K562 (cell line): ENCODE measurements around the gene PPAT. TPM values are rescaled to one million over a fixed set of nuclear protein-coding genes. Genes with fewer than 3 reads are reported as not detected.

Source experiments
- CBX2 ChIP-seq: fragments of 200-600 bp; sonication (generic); IDR thresholded peaks from one replicate; pipeline ENCODE4 v1.6.1; 2012; ENCODE audit warnings: mild to moderate bottlenecking, low read length, inconsistent platforms; ENCODE audit not compliant: insufficient read depth, poor library complexity, severe bottlenecking
- ELF2 ChIP-seq: fragments of 250-450 bp; sonication (Bioruptor Pico); IDR thresholded peaks from 2 replicates; pipeline ENCODE4 v1.5.0; 2021; ENCODE audit warnings: mild to moderate bottlenecking
- KLF6 ChIP-seq: fragments of 250-450 bp; sonication (Bioruptor Pico); IDR thresholded peaks from 2 replicates; pipeline ENCODE4 v1.4.0; 2020; ENCODE audit warnings: mild to moderate bottlenecking, moderate library complexity, borderline replicate concordance
- NR1H2 ChIP-seq: sonication (generic); formaldehyde crosslinking; IDR thresholded peaks from 2 replicates; pipeline ENCODE4 v1.4.0; 2020; ENCODE audit warnings: mild to moderate bottlenecking, missing genetic modification reagents
- RFX1 ChIP-seq: fragments of 450-650 bp; IDR thresholded peaks from 2 replicates; pipeline ENCODE4 v1.6.1; 2016; ENCODE audit warnings: mild to moderate bottlenecking, moderate library complexity
- SIN3B ChIP-seq: fragments of 450-650 bp; IDR thresholded peaks from 2 replicates; pipeline ENCODE4 v1.6.1; 2017; ENCODE audit warnings: low read depth, mild to moderate bottlenecking, moderate library complexity
- SUPT5H ChIP-seq: fragments of 450-650 bp; IDR thresholded peaks from 2 replicates; pipeline ENCODE4 v1.6.1; 2016
- ZNF140 ChIP-seq: fragments of 250-450 bp; sonication (Bioruptor Pico); IDR thresholded peaks from 2 replicates; pipeline ENCODE4 v1.8.0; 2021; ENCODE audit warnings: moderate library complexity, mild to moderate bottlenecking, inconsistent platforms
- ZNF212 ChIP-seq: fragments of 450-650 bp; formaldehyde crosslinking; IDR thresholded peaks from 2 replicates; pipeline ENCODE4 v1.4.0; 2020; ENCODE audit warnings: mild to moderate bottlenecking
- ZNF589 ChIP-seq: fragments of 200-800 bp; sonication (Bioruptor generic); IDR thresholded peaks from 2 replicates; pipeline ENCODE4 v1.6.1; 2016; ENCODE audit warnings: low read depth, missing genetic modification characterization, missing compliant biosample characterization
- polyA plus RNA-seq, 8 experiments: library from polyadenylated mRNA; depleted of rRNA in 4 of 8; stranded (reverse) in 5 of 8; unstranded in 3 of 8; fragments of >200 nt; fragmentation: Nextera tagmentation in 2 of 8; fragmentation: Illumina TruSeq in 1 of 8; extraction: Ambion mirVana in 2 of 8; extraction: Trizol in 1 of 8; gene quantifications; 2 replicates each; pipeline versions ENCODE4 v1.2.1 to v1.2.3, GENCODE V29; 2011 to 2014; ENCODE audit warnings: inconsistent platforms in 1 of 8, missing spikeins in 1 of 8
- total RNA-seq, 7 experiments: library from RNA; depleted of rRNA in 6 of 7; stranded (reverse); fragments of >200 nt in 6 of 7; fragmentation: Illumina TruSeq in 2 of 7; extraction: Trizol in 2 of 7; gene quantifications; 2 replicates each; pipeline versions ENCODE4 v1.2.1 to v1.2.3, GENCODE V29; 2011 to 2021; ENCODE audit warnings: low replicate concordance in 1 of 7
- TF ChIP-seq, protein P1 (sequence below): fragments of 200-400 bp; formaldehyde crosslinking; IDR thresholded peaks from 2 replicates; pipeline ENCODE4 v1.6.1; 2017; ENCODE audit warnings: mild to moderate bottlenecking, low read depth, low read length, moderate library complexity
- TF ChIP-seq, protein P2 (sequence below): fragments of 450-650 bp; IDR thresholded peaks from 2 replicates; pipeline ENCODE4 v1.6.1; 2017; ENCODE audit warnings: mild to moderate bottlenecking, moderate library complexity
- TF ChIP-seq, protein P3 (sequence below), 2 experiments: fragments of 450-650 bp in 1 of 2; sonication (generic) in 1 of 2; formaldehyde crosslinking; conservative IDR thresholded peaks; 2 replicates each; pipeline versions ENCODE4 v1.4.0 to v1.8.1; 2020 to 2022; ENCODE audit warnings: mild to moderate bottlenecking in 1 of 2, missing genetic modification reagents in 1 of 2
- TF ChIP-seq, protein P4 (sequence below): fragments of 250-450 bp; sonication (Bioruptor Pico); IDR thresholded peaks from 2 replicates; pipeline ENCODE4 v1.8.0; 2022; ENCODE audit warnings: moderate library complexity, mild to moderate bottlenecking, inconsistent platforms
- TF ChIP-seq, protein P5 (sequence below): sonication (generic); formaldehyde crosslinking; IDR thresholded peaks from 2 replicates; pipeline ENCODE4 v1.8.0; 2023; ENCODE audit warnings: mild to moderate bottlenecking, missing genetic modification reagents
- TF ChIP-seq, protein P6 (sequence below): fragments of 450-650 bp; formaldehyde crosslinking; IDR thresholded peaks from 2 replicates; pipeline ENCODE4 v1.4.0; 2022; ENCODE audit warnings: missing genetic modification characterization

PPAT gene
- total and polyA plus RNA-seq, 9 of the 15 experiments (the other 6 are each of a cell fraction or from before 2014, with no cell fraction given) = 36.2 to 75.8 (median 55.5) TPM

DNA sequence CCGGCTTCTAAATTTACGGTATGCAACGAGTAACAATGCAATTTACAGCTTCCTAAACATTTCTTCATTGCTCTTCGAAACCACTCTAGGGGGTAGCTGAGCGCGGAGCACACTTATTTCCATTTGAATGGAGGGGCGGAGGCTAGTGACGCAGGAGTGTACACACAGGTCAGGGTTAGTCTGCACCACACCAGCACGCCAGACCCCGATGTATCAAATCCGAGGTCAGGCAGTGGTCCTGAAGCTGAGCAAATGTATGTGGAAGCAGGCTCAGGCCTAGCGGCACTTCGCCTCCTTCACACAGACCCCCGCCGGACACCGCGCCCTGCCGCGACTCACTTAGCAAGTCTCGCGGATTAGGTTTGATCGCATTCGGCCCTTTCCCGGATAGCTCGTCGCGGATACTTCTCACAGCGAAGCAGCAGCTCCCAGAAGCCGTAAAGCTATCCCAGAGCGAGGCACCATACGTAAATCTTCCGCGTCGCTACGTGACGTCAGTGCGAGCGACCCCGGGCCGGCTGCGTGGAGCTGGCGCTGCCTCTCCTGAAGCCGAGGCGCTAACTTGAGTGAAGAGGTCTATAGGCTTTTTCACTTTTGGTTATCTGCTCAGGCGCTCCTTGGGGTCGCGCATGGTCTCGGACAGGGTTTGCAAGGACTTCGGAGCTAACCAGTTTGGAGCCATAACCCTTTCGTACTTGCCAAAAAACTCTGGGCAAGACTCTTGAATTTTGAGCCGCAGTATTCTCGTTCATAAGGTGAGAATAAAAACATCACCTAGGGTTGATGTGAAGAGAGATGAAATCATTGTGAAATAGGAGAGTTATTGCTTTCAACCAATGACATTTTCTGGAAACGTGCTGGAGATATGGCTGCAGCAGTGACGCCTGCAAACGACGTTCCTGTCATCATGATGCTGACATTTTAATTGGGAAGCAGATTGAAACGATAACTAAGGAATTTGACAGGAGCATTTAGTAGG is 48.1 kb downstream of the PPAT start, which contains the start of gene AASDH (continued):
- TF ChIP-seq, protein P1, sequence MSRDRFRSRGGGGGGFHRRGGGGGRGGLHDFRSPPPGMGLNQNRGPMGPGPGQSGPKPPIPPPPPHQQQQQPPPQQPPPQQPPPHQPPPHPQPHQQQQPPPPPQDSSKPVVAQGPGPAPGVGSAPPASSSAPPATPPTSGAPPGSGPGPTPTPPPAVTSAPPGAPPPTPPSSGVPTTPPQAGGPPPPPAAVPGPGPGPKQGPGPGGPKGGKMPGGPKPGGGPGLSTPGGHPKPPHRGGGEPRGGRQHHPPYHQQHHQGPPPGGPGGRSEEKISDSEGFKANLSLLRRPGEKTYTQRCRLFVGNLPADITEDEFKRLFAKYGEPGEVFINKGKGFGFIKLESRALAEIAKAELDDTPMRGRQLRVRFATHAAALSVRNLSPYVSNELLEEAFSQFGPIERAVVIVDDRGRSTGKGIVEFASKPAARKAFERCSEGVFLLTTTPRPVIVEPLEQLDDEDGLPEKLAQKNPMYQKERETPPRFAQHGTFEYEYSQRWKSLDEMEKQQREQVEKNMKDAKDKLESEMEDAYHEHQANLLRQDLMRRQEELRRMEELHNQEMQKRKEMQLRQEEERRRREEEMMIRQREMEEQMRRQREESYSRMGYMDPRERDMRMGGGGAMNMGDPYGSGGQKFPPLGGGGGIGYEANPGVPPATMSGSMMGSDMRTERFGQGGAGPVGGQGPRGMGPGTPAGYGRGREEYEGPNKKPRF = no peak
- TF ChIP-seq, protein P2, sequence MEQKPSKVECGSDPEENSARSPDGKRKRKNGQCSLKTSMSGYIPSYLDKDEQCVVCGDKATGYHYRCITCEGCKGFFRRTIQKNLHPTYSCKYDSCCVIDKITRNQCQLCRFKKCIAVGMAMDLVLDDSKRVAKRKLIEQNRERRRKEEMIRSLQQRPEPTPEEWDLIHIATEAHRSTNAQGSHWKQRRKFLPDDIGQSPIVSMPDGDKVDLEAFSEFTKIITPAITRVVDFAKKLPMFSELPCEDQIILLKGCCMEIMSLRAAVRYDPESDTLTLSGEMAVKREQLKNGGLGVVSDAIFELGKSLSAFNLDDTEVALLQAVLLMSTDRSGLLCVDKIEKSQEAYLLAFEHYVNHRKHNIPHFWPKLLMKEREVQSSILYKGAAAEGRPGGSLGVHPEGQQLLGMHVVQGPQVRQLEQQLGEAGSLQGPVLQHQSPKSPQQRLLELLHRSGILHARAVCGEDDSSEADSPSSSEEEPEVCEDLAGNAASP = no peak
- TF ChIP-seq, protein P3, sequence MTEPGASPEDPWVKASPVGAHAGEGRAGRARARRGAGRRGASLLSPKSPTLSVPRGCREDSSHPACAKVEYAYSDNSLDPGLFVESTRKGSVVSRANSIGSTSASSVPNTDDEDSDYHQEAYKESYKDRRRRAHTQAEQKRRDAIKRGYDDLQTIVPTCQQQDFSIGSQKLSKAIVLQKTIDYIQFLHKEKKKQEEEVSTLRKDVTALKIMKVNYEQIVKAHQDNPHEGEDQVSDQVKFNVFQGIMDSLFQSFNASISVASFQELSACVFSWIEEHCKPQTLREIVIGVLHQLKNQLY (CRISPR knock-in tag; conservative IDR thresholded peaks at IDR 0.05) = no peak
- TF ChIP-seq SIN3B = peak; percentile 80
- TF ChIP-seq, protein P4, sequence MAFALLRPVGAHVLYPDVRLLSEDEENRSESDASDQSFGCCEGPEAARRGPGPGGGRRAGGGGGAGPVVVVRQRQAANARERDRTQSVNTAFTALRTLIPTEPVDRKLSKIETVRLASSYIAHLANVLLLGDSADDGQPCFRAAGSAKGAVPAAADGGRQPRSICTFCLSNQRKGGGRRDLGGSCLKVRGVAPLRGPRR (CRISPR knock-in tag) = no peak
- TF ChIP-seq KLF6 = 0 out of 2 replicates have a peak, but pooled peaks have one; percentile 22
- TF ChIP-seq, protein P5, sequence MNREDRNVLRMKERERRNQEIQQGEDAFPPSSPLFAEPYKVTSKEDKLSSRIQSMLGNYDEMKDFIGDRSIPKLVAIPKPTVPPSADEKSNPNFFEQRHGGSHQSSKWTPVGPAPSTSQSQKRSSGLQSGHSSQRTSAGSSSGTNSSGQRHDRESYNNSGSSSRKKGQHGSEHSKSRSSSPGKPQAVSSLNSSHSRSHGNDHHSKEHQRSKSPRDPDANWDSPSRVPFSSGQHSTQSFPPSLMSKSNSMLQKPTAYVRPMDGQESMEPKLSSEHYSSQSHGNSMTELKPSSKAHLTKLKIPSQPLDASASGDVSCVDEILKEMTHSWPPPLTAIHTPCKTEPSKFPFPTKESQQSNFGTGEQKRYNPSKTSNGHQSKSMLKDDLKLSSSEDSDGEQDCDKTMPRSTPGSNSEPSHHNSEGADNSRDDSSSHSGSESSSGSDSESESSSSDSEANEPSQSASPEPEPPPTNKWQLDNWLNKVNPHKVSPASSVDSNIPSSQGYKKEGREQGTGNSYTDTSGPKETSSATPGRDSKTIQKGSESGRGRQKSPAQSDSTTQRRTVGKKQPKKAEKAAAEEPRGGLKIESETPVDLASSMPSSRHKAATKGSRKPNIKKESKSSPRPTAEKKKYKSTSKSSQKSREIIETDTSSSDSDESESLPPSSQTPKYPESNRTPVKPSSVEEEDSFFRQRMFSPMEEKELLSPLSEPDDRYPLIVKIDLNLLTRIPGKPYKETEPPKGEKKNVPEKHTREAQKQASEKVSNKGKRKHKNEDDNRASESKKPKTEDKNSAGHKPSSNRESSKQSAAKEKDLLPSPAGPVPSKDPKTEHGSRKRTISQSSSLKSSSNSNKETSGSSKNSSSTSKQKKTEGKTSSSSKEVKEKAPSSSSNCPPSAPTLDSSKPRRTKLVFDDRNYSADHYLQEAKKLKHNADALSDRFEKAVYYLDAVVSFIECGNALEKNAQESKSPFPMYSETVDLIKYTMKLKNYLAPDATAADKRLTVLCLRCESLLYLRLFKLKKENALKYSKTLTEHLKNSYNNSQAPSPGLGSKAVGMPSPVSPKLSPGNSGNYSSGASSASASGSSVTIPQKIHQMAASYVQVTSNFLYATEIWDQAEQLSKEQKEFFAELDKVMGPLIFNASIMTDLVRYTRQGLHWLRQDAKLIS (CRISPR knock-in tag) = peak; percentile 79
- no peak for TF ChIP-seq NR1H2 (CRISPR knock-in tag)
- no peak for TF ChIP-seq ZNF589 (CRISPR knock-in tag)
- no peak for TF ChIP-seq ELF2 (CRISPR knock-in tag)
- TF ChIP-seq CBX2 = no peak
- TF ChIP-seq ZNF212 (CRISPR knock-in tag) = 0 out of 2 replicates have a peak, but pooled peaks have one; percentile 26
- peak; percentile 98 for TF ChIP-seq SUPT5H
- no peak for TF ChIP-seq ZNF140 (CRISPR knock-in tag)
- TF ChIP-seq RFX1 = no peak
- TF ChIP-seq, protein P6, sequence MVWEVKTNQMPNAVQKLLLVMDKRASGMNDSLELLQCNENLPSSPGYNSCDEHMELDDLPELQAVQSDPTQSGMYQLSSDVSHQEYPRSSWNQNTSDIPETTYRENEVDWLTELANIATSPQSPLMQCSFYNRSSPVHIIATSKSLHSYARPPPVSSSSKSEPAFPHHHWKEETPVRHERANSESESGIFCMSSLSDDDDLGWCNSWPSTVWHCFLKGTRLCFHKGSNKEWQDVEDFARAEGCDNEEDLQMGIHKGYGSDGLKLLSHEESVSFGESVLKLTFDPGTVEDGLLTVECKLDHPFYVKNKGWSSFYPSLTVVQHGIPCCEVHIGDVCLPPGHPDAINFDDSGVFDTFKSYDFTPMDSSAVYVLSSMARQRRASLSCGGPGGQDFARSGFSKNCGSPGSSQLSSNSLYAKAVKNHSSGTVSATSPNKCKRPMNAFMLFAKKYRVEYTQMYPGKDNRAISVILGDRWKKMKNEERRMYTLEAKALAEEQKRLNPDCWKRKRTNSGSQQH (CRISPR knock-in tag) = no peak
